HG03064 (cell line): ENCODE results near the gene PFKL.
"Not testable (repeated sequence)": the region's sequence is repeated elsewhere in the genome, so short reads cannot be mapped to it uniquely, and the experiment has no call there.

Source experiments
- ATAC-seq: cut with Tn5 transposase; IDR thresholded peaks from one replicate; pipeline ENCODE4 v1.9.1; 2021; ENCODE audit warnings: low read depth; ENCODE audit not compliant: unreplicated experiment

PFKL gene

GRCh38 chr21:44354775-44355771 is 55.2 kb downstream of the PFKL start:
- ATAC-seq: no peak

GRCh38 chr21:44356160-44356559 is 56.3 kb downstream of the PFKL start:
- no peak for ATAC-seq

GRCh38 chr21:44356636-44357035 is 56.8 kb downstream of the PFKL start:
- no peak for ATAC-seq

- ATAC-seq: no peak
Measured at GRCh38 chr21:44357064-44357837, 57.4 kb downstream of the PFKL start.

DNA sequence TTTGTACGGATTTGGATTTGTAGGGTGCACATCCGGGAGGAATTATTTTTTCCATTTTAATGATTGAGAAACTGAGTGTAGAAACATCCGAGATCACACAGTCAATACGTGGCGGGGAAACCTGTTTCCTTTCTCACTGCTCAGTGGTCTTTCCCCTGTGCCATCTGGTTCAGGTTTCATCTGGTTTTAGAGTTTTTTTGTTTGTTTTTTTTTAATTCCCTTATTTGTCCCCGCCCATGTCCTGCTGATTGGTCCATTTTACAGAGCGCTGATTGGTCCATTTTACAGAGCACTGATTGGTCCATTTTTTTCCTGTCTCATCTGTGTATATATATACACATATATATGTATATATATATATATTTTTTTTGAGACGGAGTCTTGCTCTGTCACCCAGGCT is 59.5 kb downstream of the PFKL start:
- ATAC-seq: no peak

DNA sequence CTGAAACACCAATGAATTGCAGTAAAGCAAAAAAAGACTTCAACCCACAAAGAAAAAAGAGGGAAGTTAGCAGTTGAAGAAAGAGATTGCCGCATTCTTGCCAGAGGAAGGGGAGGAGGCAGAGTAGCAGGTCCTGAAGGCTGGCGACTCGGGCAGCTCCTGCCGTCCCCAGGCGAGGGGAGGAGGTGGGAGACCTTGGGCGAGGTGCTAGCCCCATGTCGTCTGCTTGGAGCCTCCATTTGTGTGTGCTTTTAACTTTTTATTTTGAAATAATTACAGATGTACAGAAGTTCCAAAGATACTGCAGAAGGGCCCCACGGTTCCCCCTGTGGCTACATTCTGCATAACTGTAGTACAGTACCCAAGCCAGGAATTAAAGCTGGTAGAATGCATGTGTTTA is 60.3 kb downstream of the PFKL start:
- no peak for ATAC-seq

GRCh38 chr21:44361903-44362302 is 62.0 kb downstream of the PFKL start:
- not testable (repeated sequence) for ATAC-seq

- no peak for ATAC-seq
Measured at GRCh38 chr21:44363278-44363677, 63.4 kb downstream of the PFKL start.

GRCh38 chr21:44364151-44365053 is 64.5 kb downstream of the PFKL start:
- ATAC-seq: no peak

GRCh38 chr21:44365251-44365966 is 65.6 kb downstream of the PFKL start:
- no peak for ATAC-seq

- no peak for ATAC-seq
Measured at GRCh38 chr21:44365967-44366585, 66.2 kb downstream of the PFKL start.

DNA sequence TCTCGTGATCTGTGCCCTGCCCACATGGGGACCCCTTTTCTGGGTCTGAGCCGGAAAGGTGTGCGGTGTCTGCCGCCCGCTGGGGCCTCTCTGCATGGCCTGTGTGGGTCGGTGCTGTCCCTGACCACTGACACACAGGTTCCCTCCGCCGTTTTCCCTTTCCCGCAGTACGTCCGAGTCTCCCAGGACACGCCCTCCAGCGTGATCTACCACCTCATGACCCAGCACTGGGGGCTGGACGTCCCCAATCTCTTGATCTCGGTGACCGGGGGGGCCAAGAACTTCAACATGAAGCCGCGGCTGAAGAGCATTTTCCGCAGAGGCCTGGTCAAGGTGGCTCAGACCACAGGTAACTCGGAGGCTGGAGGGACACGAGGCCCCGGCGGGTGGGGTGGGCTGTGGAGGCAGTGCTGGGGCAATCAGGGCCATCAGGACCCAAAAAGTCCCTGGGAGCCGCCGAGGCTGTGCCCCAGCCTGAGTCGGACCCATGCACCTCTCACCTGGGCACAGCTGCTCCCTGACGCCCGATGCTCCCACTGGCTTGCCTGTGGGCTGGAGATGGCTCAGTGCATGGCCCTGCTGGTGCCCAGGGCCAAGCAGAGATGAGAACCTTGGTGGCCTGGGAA is 66.8 kb downstream of the PFKL start:
- no peak for ATAC-seq

DNA sequence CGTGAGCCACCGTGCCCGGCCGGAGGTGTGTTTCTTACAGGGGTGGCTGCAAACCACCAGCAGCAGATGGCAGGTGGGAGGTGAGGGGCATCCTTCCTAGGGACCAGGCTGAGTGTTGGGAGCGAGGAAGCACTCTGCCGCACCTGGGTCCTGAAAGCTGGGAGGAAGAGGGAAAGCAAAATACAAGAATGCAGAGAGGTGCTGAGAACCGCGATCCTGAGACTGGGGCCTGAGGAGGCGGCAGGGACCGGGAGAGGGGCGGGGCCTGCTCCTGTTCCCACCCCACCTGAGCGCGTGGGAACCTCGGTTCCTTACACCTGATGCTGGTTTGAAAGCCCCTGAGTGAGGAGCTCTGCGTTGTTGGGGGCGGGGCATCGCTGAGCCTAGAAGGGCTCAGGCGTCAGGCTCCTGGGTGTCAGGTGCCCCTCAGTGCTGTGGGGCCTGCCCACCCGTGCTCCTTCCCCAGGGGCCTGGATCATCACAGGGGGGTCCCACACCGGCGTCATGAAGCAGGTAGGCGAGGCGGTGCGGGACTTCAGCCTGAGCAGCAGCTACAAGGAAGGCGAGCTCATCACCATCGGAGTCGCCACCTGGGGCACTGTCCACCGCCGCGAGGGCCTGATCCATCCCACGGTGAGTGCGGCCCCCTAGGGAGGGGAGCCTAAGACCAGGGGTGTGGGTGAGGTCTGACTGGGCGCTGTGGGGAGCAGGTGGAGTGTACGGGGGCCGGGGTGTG is 69.0 kb downstream of the PFKL start:
- ATAC-seq: no peak

GRCh38 chr21:44370027-44370735 is 70.3 kb downstream of the PFKL start:
- ATAC-seq: no peak

- no peak for ATAC-seq
Measured at GRCh38 chr21:44370786-44371410, 71.0 kb downstream of the PFKL start.

GRCh38 chr21:44371596-44371995 is 71.7 kb downstream of the PFKL start:
- ATAC-seq: no peak

GRCh38 chr21:44372616-44373015 is 72.8 kb downstream of the PFKL start:
- no peak for ATAC-seq
